GM23248 (cell line): ENCODE measurements around the gene MAML2. TPM values are rescaled to one million over a fixed set of nuclear protein-coding genes. Genes with fewer than 3 reads are reported as not detected.

Experiments
- DNase-seq: peaks from one replicate; pipeline ENCODE4 v3.0.0-alpha.2; 2015
- H2AFZ ChIP-seq: fragments of 200-600 bp; sonication (generic); 2 replicates; pipeline ENCODE4 v1.6.1; 2016; ENCODE audit warnings: antibody characterized with exemption
- H3F3A ChIP-seq: fragments of 200-600 bp; sonication (generic); 2 replicates; pipeline ENCODE4 v1.6.1; 2016; ENCODE audit warnings: mild to moderate bottlenecking, antibody characterized with exemption, mixed run types; ENCODE audit not compliant: insufficient read depth
- H3K27ac ChIP-seq: fragments of 200-600 bp; sonication (generic); 2 replicates; pipeline ENCODE4 v1.5.1; 2016; ENCODE audit warnings: mild to moderate bottlenecking
- H3K27me3 ChIP-seq: fragments of 200-600 bp; sonication (generic); replicated peaks from 2 replicates; pipeline ENCODE4 v1.6.1; 2016; ENCODE audit warnings: mild to moderate bottlenecking; ENCODE audit not compliant: insufficient read depth
- H3K36me3 ChIP-seq: fragments of 200-600 bp; sonication (generic); 2 replicates; pipeline ENCODE4 v1.6.1; 2016; ENCODE audit warnings: low read depth, mild to moderate bottlenecking
- H3K4me1 ChIP-seq: fragments of 200-600 bp; sonication (generic); 2 replicates; pipeline ENCODE4 v1.6.1; 2016; ENCODE audit warnings: mild to moderate bottlenecking; ENCODE audit not compliant: insufficient read depth
- H3K4me2 ChIP-seq: fragments of 200-600 bp; sonication (generic); one replicate; pipeline ENCODE4 v1.6.1; 2016; ENCODE audit warnings: mild to moderate bottlenecking; ENCODE audit not compliant: unreplicated experiment
- H3K4me3 ChIP-seq: fragments of 200-600 bp; sonication (generic); 2 replicates; pipeline ENCODE4 v1.5.1; 2016; ENCODE audit warnings: mild to moderate bottlenecking
- H3K79me2 ChIP-seq: fragments of 200-600 bp; sonication (generic); 2 replicates; pipeline ENCODE4 v1.6.1; 2016; ENCODE audit warnings: mild to moderate bottlenecking; ENCODE audit not compliant: insufficient read depth
- H3K9ac ChIP-seq: fragments of 200-600 bp; sonication (generic); 2 replicates; pipeline ENCODE4 v1.6.1; 2016; ENCODE audit warnings: mild to moderate bottlenecking
- H3K9me2 ChIP-seq: fragments of 200-600 bp; sonication (generic); 2 replicates; pipeline ENCODE4 v1.6.1; 2016; ENCODE audit warnings: mixed run types, mild to moderate bottlenecking, moderate library complexity; ENCODE audit not compliant: insufficient read depth
- H3K9me3 ChIP-seq: fragments of 200-600 bp; sonication (generic); one replicate; pipeline ENCODE4 v1.6.1; 2017; ENCODE audit warnings: low read depth
- H4K20me1 ChIP-seq: fragments of 200-600 bp; sonication (generic); 2 replicates; pipeline ENCODE4 v1.6.0; 2016; ENCODE audit not compliant: insufficient read depth
- EZH2 ChIP-seq: fragments of 200-600 bp; sonication (generic); IDR thresholded peaks from 2 replicates; pipeline ENCODE4 v1.6.1; 2018; ENCODE audit warnings: antibody characterized with exemption, mild to moderate bottlenecking; ENCODE audit not compliant: insufficient read depth, poor library complexity, severe bottlenecking
- EZH2phosphoT487 ChIP-seq: fragments of 200-600 bp; sonication (generic); IDR thresholded peaks from 2 replicates; pipeline ENCODE4 v1.6.1; 2018; ENCODE audit warnings: antibody characterized with exemption, moderate library complexity, mild to moderate bottlenecking, low read depth; ENCODE audit not compliant: insufficient read depth
- WGBS, 2 experiments: methylation state at CpG; one replicate each; pipeline ENCODE4 v1.1.6; 2015 to 2017; ENCODE audit warnings: low lambda C conversion rate in 2 of 2, low coverage in 1 of 2; ENCODE audit errors: missing lambda C conversion rate in 2 of 2; 5-methylcytosine and 5-hydroxymethylcytosine counted together
- in situ Hi-C: fragments of 300-500 bp; cut with MboI; formaldehyde crosslinking; loops from 2 replicates; pipeline ENCODE4 v1.15.0; 2020
- polyA plus RNA-seq: library from polyadenylated mRNA; unstranded; fragments of >200 nt; fragmentation: Nextera tagmentation; extraction: Ambion mirVana; gene quantifications from 2 replicates; pipeline ENCODE4 v1.2.1, GENCODE V29; 2016
- total RNA-seq: library from RNA; depleted of rRNA; stranded (reverse); fragments of >200 nt; shearing (Covaris generic); gene quantifications from 2 replicates; pipeline ENCODE4 v1.2.3, GENCODE V29; 2014

The MAML2 gene
- total and polyA plus RNA-seq, 2 experiments from 2014 or later, result 7.4 to 23.7 TPM

DNA sequence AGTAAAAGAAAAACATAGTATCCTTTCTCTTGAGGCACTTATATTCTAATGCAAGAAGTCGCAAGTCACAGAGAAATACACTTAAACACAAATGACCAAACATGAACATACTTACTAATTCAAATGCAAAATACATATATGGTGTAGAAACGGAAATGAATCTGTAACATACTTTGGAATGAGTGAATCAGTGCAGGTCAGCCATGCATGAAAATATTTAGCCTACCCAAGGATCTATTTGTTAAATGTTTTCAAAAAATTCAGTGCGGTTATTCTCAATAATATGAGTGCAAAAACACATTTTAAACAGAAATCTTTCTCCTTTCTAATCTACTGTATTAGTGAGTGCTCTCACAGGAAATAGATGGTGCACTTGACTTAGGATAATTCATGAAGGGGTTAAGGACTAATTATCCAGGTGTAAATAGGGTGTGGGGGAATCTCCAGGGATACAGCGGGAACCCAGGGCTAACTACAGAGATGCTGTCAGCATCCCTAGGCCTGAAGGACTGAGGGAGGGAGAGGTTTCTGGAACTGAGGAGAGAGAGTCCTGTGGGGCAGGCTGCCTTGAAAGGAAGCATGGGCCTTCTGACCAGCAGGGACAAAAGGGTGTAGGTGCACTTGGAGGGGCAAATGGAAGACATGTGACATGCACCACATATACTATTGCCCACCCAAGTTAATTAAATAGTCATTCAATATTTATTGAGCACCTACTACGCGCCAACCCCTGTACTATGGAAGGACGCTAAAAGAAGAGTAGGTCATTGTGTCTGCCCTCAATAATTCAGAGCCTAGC, 139.2 kb downstream of the MAML2 start:
- Histone ChIP-seq H3K9me3 (no peaks in the 10 kb centered on the region), H3K27me3 (no peaks in the 10 kb centered on the region), H3K27ac (no peak overlapping the region), H3K9ac (no peak overlapping the region), H3K4me1 (peaks cover 42% of the 10 kb centered on the region), H3K4me3 (no peak overlapping the region), H2AFZ (no peak overlapping the region), H3K4me2 (no peak overlapping the region), H3K9me2 (no peaks in the 10 kb centered on the region), H3F3A (peaks cover 35% of the 10 kb centered on the region), H3K36me3 (no peaks in the 10 kb centered on the region), H4K20me1 (no peaks in the 10 kb centered on the region), H3K79me2 (peaks cover 96% of the 10 kb centered on the region)
- no peak for TF ChIP-seq EZH2
- no peak for TF ChIP-seq EZH2phosphoT487
- in situ Hi-C loops, result no loop called here
- 98 to 99% methylated on average over 7 of the region's 7 CpGs for WGBS, 2 experiments
- no peak for DNase-seq

DNA sequence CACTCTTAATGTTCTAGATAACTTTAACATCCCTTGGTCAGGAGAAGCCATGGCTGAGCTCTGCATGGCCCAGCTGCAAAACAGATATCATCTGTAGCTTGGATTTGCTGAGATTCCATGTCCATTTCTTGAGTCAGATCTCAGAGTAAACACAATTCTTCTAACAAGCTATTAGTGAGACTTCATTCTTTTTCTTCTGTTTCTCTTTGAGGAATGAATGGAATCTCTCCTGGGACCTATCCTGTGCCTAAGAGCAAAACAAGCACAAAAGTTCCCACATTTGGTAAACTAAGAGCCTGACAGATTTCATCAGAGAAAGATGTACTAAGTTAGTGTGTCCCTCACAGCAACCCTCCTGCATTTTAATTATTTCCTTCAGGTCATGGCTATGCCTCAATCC, 142.8 kb downstream of the MAML2 start:
- Histone ChIP-seq H3K9ac (no peak overlapping the region), H3K9me3 (no peaks in the 10 kb centered on the region), H3K9me2 (no peaks in the 10 kb centered on the region; the same call in 1 of the 2 replicates), H3K36me3 (no peaks in the 10 kb centered on the region; the same call in 1 of the 2 replicates), H3K27me3 (no peaks in the 10 kb centered on the region), H3K27ac (peak overlapping the region; percentile 60), H3K4me2 (peak overlapping the region; percentile 75), H2AFZ (no peak overlapping the region), H4K20me1 (no peaks in the 10 kb centered on the region), H3K79me2 (peaks cover 96% of the 10 kb centered on the region), H3F3A (peaks cover 47% of the 10 kb centered on the region), H3K4me3 (no peak overlapping the region), H3K4me1 (peaks cover 24% of the 10 kb centered on the region)
- DNase-seq, result peak; percentile 79
- TF ChIP-seq EZH2 (no peak), EZH2phosphoT487 (no peak)
- in situ Hi-C loops, result no loop called here

DNA sequence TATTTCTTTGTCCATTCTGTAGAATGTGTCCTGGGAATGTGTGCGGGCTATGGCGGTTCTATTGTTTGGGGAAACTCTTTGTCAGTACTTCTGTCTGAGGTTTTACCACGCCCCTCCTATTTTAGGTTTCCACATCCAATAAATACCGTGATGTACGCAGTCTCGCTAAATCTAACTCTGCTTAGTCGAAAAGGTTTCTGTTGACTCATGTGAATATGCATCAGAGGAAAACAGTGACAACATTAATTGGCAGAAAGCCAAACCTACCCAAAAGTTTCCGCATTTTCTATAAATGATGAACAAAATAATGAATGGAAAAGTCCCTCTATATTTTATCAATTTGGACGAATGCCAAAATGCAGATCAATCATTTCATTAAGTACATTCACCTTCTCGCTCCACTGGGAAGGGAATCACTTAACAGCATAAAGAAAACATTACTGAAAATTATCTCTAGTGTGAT, 143.4 kb downstream of the MAML2 start:
- Histone ChIP-seq H3K9ac (no peak overlapping the region), H3K36me3 (no peaks in the 10 kb centered on the region; the same call in 1 of the 2 replicates), H3K4me3 (no peak overlapping the region), H3K4me2 (peak overlapping the region; percentile 75), H2AFZ (no peak overlapping the region), H3K4me1 (peaks cover 17% of the 10 kb centered on the region), H3K79me2 (peaks cover 96% of the 10 kb centered on the region), H3K27me3 (no peaks in the 10 kb centered on the region), H3K9me3 (no peaks in the 10 kb centered on the region), H4K20me1 (no peaks in the 10 kb centered on the region), H3K27ac (peak overlapping the region; percentile 60), H3K9me2 (no peaks in the 10 kb centered on the region; the same call in 1 of the 2 replicates), H3F3A (peaks cover 41% of the 10 kb centered on the region)
- TF ChIP-seq EZH2phosphoT487, result 0 out of 2 replicates have a peak, but pooled peaks have one; percentile 39
- TF ChIP-seq EZH2, result no peak
- DNase-seq, result peak; percentile 64
- WGBS, 2 experiments, result 85 to 86% methylated on average over 10 of the region's 10 CpGs
- in situ Hi-C loops, result no loop called here

DNA sequence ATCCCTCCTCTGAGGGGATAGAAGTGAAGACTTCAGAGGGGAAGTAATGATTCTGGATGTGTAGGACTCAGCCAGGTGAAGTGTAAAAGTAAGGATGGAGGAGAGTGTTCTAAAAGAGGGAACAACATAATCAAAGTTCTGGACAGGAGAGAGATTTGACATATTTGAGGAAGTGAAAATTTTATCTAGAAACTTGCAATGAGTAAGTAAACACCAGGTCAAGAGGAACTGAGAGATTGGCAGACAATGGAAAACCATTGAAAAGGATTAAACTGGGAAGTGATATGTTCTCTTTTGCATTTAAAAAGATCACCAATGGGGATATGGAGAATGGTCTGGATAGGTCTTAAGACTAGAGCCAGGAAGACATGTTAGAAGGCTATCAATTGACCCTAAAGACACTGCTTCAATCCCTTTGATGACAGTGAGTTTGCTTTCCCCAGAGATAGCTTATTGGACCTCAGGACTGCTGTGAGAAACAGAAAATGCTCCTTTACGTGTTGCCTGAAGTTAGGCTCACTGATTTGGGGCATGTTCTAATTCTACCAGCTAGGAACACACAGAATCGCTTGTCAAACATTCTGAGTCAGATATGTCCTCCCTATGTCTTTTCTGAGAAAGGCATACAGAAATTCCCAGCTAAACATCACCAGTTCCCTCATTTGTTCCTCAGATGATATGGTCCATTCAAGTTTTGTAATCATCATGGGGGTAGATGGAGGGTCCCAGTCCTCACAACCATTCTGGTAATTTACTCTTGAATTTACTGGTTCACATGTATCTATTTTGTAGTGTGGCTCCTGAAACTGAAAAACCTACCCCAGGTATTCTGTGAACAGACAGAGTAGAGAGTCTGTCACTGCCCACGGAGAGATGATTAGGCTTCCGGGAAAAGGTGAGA, 144.9 kb downstream of the MAML2 start:
- peaks cover 28% of the 10 kb centered on the region for H3K4me1 ChIP-seq

More for the DNA sequence above, 144.9 kb downstream of the MAML2 start:
- Histone ChIP-seq H3K9me3 (no peaks in the 10 kb centered on the region), H3K36me3 (no peaks in the 10 kb centered on the region; the same call in 1 of the 2 replicates), H3K79me2 (peaks cover 96% of the 10 kb centered on the region), H3F3A (peaks cover 36% of the 10 kb centered on the region), H4K20me1 (no peaks in the 10 kb centered on the region), H3K9ac (no peak overlapping the region), H3K9me2 (no peaks in the 10 kb centered on the region; the same call in 1 of the 2 replicates), H3K4me2 (no peak overlapping the region), H3K4me3 (no peak overlapping the region), H3K27me3 (no peaks in the 10 kb centered on the region), H2AFZ (no peak overlapping the region), H3K27ac (no peak overlapping the region)
- DNase-seq, result no peak
- 99% methylated on average over 4 of the region's 4 CpGs for WGBS, 2 experiments
- TF ChIP-seq EZH2phosphoT487 (no peak), EZH2 (no peak)
- in situ Hi-C loops, result no loop called here
